GM13976 (cell line): Measurements from ENCODE around the gene CHTF18.
A peak's percentile ranks its signal among the peaks of the same experiment; 100 is the strongest.

Source experiments
- DNase-seq: peaks from one replicate; pipeline ENCODE4 v3.0.0; 2012; ENCODE audit warnings: low spot score
- in situ Hi-C: fragments of 300-500 bp; cut with MboI; formaldehyde crosslinking; loops from one replicate; pipeline ENCODE4 v1.12.0; 2022; ENCODE audit warnings: low sequenced_read_pairs, mixed read lengths, inconsistent platforms; ENCODE audit not compliant: unreplicated experiment
- TF ChIP-seq, protein P1 (sequence below): IDR thresholded peaks from 2 replicates; pipeline ENCODE4 v1.5.1; 2012; ENCODE audit warnings: borderline replicate concordance, mild to moderate bottlenecking; ENCODE audit not compliant: insufficient read depth; ENCODE audit errors: extremely low read depth, missing control alignments, control extremely low read depth

Gene CHTF18

DNA sequence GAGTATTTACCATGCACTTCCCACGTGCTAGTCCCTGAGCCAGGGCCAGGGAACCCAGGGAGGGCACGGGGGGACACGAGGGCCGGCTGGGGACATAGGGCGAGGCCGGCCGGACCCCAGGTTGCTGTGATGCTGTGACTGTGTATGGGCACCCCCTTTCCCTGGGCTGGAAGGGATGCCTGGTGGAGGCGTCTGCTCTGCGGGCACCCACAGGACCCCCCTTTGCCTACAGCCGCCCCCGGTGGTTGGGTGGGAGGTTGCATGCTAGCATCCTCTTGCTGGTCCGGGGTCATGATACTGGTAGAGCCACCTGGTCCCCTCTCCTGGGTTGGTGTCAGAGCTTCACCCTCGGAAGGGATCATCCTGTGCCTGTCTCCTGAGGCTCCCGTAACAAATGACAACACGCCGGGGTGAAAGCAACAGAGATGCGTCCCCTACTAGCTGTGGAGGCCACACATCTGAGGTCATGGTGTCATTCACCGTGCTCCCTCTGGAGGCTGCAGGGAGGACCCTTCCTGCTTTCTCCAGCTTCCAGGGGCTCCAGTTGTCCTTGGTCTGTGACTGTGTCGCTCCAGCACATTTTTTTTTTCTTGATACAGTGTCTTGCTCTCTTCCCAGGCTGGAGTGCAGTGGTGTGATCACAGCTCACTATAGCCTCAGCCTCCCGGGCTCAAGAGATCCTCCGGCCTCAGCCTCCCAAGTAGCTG is 44.5 kb upstream of the CHTF18 start:
- TF ChIP-seq, protein P1, sequence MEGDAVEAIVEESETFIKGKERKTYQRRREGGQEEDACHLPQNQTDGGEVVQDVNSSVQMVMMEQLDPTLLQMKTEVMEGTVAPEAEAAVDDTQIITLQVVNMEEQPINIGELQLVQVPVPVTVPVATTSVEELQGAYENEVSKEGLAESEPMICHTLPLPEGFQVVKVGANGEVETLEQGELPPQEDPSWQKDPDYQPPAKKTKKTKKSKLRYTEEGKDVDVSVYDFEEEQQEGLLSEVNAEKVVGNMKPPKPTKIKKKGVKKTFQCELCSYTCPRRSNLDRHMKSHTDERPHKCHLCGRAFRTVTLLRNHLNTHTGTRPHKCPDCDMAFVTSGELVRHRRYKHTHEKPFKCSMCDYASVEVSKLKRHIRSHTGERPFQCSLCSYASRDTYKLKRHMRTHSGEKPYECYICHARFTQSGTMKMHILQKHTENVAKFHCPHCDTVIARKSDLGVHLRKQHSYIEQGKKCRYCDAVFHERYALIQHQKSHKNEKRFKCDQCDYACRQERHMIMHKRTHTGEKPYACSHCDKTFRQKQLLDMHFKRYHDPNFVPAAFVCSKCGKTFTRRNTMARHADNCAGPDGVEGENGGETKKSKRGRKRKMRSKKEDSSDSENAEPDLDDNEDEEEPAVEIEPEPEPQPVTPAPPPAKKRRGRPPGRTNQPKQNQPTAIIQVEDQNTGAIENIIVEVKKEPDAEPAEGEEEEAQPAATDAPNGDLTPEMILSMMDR = no peak
- DNase-seq = no peak
- in situ Hi-C loops = no loop called here

DNA sequence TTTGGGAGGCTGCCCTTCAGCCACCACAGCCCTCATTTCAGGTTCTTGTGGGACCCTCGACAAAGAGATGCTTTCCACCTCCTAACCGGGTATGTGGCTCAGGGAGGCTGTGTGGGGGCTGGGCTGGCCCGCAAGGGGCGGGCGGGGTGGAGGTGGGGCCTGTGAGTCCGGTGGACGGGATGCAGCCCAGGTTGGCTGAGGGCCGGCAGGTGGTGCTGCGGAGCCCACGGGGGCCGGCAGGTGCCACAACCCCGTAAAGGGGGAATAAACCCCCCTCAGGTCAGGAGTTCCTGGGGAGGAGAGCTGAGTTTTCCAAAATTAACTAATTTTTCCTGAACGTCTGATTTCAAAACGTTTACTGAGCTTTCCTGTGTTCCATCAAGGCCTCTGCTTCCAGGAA is 42.7 kb upstream of the CHTF18 start:
- in situ Hi-C loops = no loop called here

DNA sequence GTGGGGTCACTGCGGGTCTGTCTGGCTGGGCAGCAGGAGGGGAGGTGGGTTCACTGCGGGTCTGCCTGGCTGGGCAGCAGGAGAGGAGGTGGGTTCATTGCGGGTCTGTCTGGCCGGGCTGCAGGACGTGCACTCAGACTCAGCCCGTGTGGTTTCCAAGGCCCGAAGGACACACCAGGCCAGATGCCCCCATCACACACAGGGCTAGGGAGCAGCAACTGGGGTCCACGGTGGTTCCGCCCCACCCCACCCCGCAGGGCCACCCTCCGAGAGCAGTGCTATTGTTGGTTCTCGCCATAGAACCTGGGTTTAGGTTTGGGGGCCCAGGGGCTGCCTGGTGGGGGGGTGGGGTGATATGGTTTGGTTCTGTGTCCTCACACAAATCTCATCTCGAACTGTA is 41.8 kb upstream of the CHTF18 start:
- TF ChIP-seq, protein P1 = no peak
- DNase-seq = no peak
- in situ Hi-C loops = no loop called here

More for the DNA sequence above, 42.7 kb upstream of the CHTF18 start:
- TF ChIP-seq, protein P1 = no peak
- peak; percentile 81 for DNase-seq

DNA sequence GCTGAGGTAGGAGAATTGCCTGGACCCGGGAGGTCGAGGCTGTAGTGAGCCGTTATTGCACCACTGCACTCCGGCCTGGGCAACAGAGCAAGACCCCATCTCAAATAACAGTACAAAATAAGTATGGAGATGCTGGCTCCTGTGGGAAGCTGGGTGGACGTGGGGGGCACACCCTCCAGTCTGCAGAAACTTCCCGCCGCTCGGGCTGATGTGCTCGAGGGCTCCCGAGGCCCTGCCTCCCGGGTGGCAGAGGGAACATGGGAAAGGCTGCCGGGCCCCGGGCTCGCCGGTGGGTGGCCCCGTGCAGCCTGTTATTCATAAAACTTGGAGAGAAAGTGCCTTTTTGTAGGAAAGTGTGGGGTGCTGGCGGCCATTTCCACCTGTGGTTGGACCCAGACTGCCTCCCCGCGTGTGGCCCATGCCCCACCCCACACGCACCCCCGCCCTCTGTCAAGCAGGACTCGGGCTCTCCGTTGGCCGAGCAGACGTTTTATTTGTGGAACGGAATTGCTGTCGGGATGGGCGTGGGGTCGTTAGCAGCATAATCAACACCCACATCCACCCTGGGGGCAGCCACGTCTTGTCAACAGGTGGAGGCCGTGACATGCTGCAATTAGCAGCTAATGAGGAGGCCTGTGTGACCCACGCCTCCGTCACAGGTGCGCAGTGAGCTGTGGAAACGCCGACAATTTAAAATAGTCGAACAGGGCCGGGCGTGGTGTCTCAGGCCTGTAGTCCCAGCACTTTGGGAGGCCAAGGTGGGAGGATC is 40.3 kb upstream of the CHTF18 start:
- TF ChIP-seq, protein P1 = no peak
- in situ Hi-C loops = no loop called here
- DNase-seq = no peak

DNA sequence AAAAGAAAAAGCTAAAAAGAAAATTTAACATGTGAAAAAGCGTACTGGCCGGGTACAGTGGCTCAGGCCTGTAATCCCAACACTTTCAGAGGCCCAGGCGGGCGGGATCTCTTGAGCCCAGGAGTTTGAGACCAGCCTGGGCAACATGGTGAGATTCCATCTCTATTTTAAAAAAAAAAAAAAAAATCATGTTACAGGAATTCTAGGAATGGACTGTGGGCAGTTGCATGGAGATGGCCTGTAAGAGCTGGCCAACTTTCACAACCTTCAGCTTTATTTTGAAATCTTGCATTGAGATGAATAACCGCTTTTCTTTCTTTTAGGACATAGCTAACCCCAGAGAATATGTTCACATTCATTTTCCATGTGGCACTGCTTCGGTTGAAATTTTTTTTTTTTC is 39.4 kb upstream of the CHTF18 start:
- TF ChIP-seq, protein P1 = no peak
- in situ Hi-C loops = no loop called here
- DNase-seq = no peak

DNA sequence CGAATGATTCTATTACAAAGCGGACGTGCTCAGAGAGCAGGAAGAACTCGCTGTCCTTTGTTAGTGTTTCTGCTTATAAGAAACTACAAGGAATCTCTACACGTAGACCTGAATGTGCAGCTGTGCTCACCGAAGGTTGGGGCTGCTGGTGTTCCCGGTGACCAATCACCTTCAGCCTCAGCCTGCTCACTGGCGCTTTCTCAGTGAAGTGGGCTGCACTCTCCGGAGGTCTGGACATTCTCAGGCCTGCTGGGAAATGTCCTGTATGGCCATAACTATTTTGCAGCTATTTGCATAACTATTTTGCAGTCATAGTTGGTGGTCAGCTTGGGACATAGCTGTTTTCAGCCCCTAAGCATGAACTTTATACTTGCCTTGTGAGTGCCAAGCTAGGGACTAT is 37.9 kb upstream of the CHTF18 start:
- DNase-seq = no peak
- TF ChIP-seq, protein P1 = no peak
- in situ Hi-C loops = no loop called here
